ENCODE data around the gene LRRN3.

- TF ChIP-seq CTCF (IDR thresholded peaks at IDR 0.05; ENCODE audit: low read depth, low read length) (no peak), EZH2phosphoT487 (IDR thresholded peaks at IDR 0.05; ENCODE audit: low read depth) (no peak)
These were observed 83.6 kb downstream of the LRRN3 start for GRCh38 chr7:111174510-111174909.
